ENCODE measurements around the gene EPN3.
A peak's percentile ranks its signal among the peaks of the same experiment; 100 is the strongest.

EPN3 gene

DNA sequence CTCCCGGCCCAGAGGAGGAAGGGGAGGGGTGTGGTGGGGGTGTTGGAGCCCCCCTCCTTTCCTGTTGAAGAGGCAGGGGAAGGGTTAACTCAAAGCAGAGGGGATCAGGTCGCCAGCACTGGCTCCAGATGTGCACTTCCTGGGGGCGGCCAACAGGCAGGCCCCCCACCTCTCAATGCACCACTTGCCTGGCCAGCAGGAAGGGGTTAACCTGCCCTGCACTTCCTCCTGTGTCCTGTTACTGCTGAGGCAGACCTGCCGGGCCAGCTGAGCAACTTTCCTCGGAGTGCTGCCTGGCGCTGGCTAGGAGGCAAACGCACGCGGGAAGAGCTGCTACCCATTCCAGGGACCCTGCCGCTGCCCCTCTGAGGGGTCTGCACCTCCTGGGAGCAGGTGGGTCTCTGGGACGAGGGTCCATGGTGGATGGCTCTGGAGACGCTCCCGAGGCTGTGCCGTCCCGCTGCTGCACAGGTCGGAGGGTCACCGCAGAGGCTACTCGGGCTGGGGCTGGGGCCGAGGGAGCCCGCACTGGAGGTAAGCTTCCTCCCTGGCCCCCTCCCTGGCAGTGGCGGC is at the start of gene EPN3:
EPN3 (plus strand) TSS at position 284 of the 573 bp plus-strand sequence. CDS start 3,822 bp downstream, outside the sequence.
- ChIA-PET POLR2A (interaction anchor here (3.1 kb wide), 1 partner anchor 9 kb away, joined by 12 read pairs; no protein-coding TSS in a partner anchor), CTCF (interaction anchor here (0.6 kb wide), 1 partner anchor 17 kb away, joined by 4 read pairs; no protein-coding TSS in a partner anchor)
- no peak within 1 kb of the TSS for H3K4me3 ChIP-seq (ENCODE audit: low read depth, low read length)
- no peaks in the 10 kb centered on the region for H3K9me3 ChIP-seq (ENCODE audit: control insufficient read depth, insufficient read depth, low read depth, low read length)
- H3K36me3 ChIP-seq (ENCODE audit: control insufficient read depth in 2 of 2, insufficient read depth in 1 of 2, low read length in 2 of 2) = no peaks in the 10 kb centered on the region
- peaks cover 19% of the 10 kb centered on the region for H3K4me1 ChIP-seq (ENCODE audit: control insufficient read depth, insufficient read depth, low read length)
- H3K27ac ChIP-seq (ENCODE audit: extremely low read depth, low read depth, low read length) = no peak within 1 kb of the TSS; the same call in 1 of the 2 replicates
- TF ChIP-seq, protein P1, sequence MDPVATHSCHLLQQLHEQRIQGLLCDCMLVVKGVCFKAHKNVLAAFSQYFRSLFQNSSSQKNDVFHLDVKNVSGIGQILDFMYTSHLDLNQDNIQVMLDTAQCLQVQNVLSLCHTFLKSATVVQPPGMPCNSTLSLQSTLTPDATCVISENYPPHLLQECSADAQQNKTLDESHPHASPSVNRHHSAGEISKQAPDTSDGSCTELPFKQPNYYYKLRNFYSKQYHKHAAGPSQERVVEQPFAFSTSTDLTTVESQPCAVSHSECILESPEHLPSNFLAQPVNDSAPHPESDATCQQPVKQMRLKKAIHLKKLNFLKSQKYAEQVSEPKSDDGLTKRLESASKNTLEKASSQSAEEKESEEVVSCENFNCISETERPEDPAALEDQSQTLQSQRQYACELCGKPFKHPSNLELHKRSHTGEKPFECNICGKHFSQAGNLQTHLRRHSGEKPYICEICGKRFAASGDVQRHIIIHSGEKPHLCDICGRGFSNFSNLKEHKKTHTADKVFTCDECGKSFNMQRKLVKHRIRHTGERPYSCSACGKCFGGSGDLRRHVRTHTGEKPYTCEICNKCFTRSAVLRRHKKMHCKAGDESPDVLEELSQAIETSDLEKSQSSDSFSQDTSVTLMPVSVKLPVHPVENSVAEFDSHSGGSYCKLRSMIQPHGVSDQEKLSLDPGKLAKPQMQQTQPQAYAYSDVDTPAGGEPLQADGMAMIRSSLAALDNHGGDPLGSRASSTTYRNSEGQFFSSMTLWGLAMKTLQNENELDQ (tag by site-specific recombination; IDR thresholded peaks at IDR 0.05; ENCODE audit: low read depth) = no peak
- TF ChIP-seq GLIS2 (tag by site-specific recombination; IDR thresholded peaks at IDR 0.05) (peak; percentile 67; the same call in 1 of the 2 replicates), ZNF311 (tag by site-specific recombination; IDR thresholded peaks at IDR 0.05; ENCODE audit: borderline replicate concordance) (no peak), ZIC2 (tag by site-specific recombination; IDR thresholded peaks at IDR 0.05) (peak; percentile 73), KLF9 (tag by site-specific recombination; IDR thresholded peaks at IDR 0.05; ENCODE audit: low read depth) (no peak), ZNF837 (tag by site-specific recombination; IDR thresholded peaks at IDR 0.05) (no peak), ZNF248 (tag by site-specific recombination; IDR thresholded peaks at IDR 0.05) (no peak), GFI1B (tag by site-specific recombination; IDR thresholded peaks at IDR 0.05) (no peak), ZNF341 (tag by site-specific recombination; IDR thresholded peaks at IDR 0.05; ENCODE audit: low read depth) (0 out of 2 replicates have a peak, but pooled peaks have one; percentile 24), ZNF621 (tag by site-specific recombination; IDR thresholded peaks at IDR 0.05) (no peak), ZNF350 (tag by site-specific recombination; IDR thresholded peaks at IDR 0.05) (no peak), ZNF37A (tag by site-specific recombination; IDR thresholded peaks at IDR 0.05) (no peak)
- TF ChIP-seq, protein P2, sequence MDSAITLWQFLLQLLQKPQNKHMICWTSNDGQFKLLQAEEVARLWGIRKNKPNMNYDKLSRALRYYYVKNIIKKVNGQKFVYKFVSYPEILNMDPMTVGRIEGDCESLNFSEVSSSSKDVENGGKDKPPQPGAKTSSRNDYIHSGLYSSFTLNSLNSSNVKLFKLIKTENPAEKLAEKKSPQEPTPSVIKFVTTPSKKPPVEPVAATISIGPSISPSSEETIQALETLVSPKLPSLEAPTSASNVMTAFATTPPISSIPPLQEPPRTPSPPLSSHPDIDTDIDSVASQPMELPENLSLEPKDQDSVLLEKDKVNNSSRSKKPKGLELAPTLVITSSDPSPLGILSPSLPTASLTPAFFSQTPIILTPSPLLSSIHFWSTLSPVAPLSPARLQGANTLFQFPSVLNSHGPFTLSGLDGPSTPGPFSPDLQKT (IDR thresholded peaks at IDR 0.05; ENCODE audit: borderline replicate concordance, low read depth, low read length) = no peak
- TF ChIP-seq, protein P3, sequence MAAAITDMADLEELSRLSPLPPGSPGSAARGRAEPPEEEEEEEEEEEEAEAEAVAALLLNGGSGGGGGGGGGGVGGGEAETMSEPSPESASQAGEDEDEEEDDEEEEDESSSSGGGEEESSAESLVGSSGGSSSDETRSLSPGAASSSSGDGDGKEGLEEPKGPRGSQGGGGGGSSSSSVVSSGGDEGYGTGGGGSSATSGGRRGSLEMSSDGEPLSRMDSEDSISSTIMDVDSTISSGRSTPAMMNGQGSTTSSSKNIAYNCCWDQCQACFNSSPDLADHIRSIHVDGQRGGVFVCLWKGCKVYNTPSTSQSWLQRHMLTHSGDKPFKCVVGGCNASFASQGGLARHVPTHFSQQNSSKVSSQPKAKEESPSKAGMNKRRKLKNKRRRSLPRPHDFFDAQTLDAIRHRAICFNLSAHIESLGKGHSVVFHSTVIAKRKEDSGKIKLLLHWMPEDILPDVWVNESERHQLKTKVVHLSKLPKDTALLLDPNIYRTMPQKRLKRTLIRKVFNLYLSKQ (tag by site-specific recombination; IDR thresholded peaks at IDR 0.05; ENCODE audit: borderline replicate concordance) = no peak
- TF ChIP-seq, protein P4, sequence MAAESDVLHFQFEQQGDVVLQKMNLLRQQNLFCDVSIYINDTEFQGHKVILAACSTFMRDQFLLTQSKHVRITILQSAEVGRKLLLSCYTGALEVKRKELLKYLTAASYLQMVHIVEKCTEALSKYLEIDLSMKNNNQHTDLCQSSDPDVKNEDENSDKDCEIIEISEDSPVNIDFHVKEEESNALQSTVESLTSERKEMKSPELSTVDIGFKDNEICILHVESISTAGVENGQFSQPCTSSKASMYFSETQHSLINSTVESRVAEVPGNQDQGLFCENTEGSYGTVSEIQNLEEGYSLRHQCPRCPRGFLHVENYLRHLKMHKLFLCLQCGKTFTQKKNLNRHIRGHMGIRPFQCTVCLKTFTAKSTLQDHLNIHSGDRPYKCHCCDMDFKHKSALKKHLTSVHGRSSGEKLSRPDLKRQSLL (tag by site-specific recombination; IDR thresholded peaks at IDR 0.05) = no peak
- TF ChIP-seq, protein P5, sequence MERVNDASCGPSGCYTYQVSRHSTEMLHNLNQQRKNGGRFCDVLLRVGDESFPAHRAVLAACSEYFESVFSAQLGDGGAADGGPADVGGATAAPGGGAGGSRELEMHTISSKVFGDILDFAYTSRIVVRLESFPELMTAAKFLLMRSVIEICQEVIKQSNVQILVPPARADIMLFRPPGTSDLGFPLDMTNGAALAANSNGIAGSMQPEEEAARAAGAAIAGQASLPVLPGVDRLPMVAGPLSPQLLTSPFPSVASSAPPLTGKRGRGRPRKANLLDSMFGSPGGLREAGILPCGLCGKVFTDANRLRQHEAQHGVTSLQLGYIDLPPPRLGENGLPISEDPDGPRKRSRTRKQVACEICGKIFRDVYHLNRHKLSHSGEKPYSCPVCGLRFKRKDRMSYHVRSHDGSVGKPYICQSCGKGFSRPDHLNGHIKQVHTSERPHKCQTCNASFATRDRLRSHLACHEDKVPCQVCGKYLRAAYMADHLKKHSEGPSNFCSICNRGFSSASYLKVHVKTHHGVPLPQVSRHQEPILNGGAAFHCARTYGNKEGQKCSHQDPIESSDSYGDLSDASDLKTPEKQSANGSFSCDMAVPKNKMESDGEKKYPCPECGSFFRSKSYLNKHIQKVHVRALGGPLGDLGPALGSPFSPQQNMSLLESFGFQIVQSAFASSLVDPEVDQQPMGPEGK (tag by site-specific recombination; IDR thresholded peaks at IDR 0.05) = 0 out of 2 replicates have a peak, but pooled peaks have one; percentile 8
- TF ChIP-seq, protein P6, sequence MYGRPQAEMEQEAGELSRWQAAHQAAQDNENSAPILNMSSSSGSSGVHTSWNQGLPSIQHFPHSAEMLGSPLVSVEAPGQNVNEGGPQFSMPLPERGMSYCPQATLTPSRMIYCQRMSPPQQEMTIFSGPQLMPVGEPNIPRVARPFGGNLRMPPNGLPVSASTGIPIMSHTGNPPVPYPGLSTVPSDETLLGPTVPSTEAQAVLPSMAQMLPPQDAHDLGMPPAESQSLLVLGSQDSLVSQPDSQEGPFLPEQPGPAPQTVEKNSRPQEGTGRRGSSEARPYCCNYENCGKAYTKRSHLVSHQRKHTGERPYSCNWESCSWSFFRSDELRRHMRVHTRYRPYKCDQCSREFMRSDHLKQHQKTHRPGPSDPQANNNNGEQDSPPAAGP (tag by site-specific recombination; IDR thresholded peaks at IDR 0.05) = no peak
- TF ChIP-seq, protein P7, sequence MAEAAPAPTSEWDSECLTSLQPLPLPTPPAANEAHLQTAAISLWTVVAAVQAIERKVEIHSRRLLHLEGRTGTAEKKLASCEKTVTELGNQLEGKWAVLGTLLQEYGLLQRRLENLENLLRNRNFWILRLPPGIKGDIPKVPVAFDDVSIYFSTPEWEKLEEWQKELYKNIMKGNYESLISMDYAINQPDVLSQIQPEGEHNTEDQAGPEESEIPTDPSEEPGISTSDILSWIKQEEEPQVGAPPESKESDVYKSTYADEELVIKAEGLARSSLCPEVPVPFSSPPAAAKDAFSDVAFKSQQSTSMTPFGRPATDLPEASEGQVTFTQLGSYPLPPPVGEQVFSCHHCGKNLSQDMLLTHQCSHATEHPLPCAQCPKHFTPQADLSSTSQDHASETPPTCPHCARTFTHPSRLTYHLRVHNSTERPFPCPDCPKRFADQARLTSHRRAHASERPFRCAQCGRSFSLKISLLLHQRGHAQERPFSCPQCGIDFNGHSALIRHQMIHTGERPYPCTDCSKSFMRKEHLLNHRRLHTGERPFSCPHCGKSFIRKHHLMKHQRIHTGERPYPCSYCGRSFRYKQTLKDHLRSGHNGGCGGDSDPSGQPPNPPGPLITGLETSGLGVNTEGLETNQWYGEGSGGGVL (tag by site-specific recombination; IDR thresholded peaks at IDR 0.05) = peak; percentile 55

All from HEK293 (cell line).